Fibroblast of the conjunctiva (primary cell): ENCODE data around the gene RAB2B.
"Not testable (repeated sequence)": the region's sequence is repeated elsewhere in the genome, so short reads cannot be mapped to it uniquely, and the experiment has no call there.

Source experiments
- DNase-seq: peaks from one replicate; pipeline ENCODE4 v3.0.0-alpha.2; 2010; ENCODE audit warnings: low read depth

The RAB2B gene

DNA sequence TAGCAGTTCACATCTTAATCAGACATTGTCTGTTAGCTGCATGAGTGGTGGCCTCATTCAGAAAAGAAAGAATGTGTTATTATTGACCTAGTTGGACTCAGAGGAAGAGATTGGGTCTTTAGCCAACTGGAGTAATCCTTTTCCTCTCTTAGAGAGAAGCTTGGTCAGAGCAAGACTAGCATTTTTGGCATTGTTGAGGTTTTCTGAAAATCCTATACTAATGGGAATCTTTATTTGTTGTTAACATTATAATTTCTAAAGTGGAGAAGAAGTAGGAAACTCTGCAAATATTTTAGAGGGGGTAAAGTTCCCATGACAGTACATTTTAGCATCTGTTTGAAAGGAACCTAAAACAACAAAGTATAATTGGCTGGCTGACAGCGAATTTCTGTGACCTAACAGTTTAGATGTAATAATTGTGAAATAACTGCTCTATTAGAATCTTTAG lies 9.9 kb upstream of the RAB2B start:
- DNase-seq = peak; percentile 37

DNA sequence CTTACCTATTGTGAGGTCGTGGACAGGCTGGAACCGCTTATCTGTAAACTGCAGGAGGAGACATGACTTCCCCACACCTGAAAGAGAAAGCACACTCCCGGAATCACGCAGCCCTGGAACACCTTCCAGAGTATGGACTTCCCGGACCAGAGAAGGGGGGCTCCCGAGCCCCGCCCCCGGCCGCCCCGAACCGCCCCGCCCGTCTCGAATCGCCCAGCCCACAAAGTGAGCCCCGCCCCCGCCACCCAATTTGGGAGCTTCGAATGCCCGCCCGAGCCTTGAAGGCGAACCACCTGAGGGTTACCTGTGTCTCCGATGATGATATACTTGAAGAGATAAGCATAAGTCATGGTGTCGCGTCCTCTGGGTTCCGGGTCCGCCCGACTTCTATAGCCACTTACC lies 235 bp downstream of the RAB2B start:
- no peak for DNase-seq

DNA sequence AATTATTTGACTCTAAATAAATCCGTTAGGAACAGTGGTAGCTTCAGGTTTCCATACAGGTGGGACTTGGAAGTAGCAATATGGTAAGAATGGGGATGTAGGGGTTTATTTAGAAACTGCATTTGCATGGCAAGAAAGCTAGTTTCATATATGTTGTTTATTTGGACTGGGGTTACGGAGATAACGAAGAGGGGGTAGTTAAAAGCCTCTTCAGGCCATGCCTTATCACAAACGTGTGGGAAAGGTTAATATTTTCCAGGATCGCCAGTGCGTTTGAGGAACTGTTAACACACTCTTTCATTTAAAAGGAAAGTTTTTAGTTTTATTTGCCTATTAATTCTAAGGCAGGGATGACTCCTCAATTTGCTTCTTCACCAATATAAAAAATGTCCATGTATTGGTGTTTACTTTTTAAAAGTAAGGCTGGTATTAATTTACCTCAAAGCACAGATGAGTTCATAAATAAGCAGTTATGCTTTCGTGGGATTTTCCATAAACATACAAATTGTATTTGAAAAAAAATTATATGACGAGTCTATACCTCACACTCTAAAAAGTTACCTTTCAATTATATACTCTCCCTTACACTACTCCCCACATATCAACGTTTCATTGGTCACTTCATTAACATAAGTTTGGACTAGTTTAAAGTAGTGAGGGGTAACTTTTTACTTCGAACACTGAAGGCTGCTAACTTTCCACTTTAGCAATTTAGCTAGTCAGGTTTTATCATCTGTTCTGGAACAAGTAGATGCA lies 814 bp downstream of the RAB2B start:
- DNase-seq = no peak

DNA sequence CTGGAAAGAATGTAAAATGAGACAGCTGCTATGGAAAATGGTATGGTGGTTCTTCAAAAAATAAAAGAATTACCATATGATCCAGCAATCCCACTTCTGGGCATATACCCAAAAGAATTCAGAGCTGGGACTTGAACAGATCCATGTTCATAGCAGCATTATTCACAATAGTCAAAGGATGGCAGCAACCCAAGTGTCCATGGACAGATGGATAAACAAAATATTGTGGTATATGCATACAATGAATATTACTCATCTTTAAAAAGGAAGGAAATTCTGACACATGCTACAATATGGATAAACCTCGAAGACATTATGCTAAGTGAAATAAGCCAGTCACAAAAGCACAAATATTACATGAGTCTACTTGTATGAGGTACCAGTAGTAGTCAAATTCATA lies 9.1 kb downstream of the RAB2B start:
- peak; percentile 45 for DNase-seq

DNA sequence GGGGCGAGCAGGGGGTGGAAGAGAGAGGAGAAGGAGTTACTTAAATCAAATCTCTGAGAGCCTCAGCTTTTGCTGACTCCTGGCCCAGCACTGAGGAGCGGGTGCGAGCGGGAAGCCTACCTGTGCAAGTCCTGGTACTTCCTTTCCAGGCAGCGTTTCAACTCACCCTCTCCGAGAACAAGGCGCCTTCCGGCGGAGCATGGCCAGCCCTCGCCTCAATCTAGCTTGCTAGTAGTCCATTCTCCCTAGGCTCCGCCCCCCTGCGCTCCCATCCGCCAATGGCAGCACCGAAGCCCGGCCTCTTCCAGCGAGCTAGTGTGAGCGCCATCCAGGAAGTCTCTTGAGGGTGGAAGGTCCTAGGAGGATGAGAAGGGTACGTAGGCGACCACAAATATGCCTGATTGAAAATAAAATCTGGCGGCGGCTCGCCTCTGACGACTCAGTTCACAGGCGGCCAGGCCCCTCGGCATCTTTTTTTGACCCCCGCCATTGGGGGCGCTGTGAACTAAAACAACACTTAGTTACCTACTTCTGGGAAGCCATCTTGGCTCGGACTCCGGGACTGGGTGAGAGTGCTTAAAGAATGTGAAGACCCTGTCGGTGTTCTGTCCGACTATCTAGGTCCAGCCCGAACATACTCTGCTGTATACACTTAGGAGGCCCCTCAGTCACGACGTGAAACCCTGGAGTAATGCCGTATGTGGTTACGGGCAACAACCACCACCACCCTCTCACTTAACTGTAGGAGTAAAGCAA lies 20.7 kb downstream of the RAB2B start, which contains the start of gene CHD8:
Gene CHD8 (minus strand): TSS at position 212 of the 756 bp plus-strand sequence. CDS start 24,480 bp downstream, outside the sequence.
- peak; percentile 100 for DNase-seq

DNA sequence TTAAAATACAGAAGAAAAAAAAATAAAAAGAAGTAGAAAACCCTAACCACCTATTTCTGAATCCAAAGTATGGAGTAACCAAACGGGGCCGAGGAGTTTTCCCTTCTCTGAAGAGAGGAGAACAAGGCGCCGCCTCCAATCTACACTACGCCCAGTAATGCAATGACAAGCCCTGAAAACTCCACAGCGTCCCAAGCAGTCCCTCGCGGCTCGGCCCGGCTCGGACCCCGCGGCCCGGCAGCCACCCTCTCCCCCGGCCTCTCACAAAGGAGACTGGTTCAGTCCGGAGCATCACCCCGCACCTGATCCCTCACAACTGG lies 21.2 kb downstream of the RAB2B start:
- DNase-seq = no peak

DNA sequence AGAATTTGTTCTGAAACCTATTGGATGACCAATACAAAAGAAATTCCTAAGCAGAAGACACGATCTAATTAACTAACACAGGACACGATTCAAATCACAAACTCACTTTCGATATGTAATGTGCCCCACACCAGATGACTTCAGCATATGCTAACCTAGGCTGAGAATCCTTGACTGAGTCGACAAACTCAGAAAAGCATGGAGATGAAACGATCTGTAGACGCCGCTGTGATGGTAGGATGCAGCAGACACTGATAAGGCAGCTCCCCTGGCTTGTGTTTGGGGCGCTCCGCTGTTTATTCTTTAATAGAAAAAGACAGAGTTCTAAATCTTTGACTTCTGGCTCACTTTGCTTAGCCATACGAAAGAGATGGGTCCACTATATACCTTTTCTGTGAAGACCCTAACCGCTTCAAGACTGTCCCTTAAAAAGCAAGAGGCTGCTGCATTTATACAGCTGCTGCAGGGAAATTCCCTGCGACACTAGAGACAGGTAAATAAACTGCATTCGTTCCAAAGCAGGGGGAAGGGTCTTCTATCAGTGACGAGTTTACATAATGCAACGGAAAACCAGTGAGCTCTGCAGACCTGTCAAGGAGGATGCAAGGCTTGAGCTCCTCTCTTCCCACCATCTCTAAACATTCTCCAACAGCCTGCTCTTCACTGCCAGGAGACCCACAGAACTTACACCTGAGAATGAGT lies 21.8 kb downstream of the RAB2B start:
- no peak for DNase-seq

DNA sequence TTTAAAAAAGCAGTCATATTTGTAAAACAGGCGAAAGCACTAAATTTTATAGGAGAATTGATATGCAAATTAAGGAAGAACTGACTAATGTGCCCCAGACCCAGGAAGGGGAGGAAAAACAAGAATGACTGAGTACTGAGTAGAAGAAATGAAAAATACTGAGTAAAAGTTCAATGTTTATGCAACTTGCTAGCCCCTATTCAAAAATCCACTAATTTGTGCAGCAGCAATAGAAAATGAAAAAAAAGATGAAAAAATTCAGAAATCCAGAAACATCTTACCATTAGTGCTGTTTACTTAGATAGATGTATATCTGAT lies 26.9 kb downstream of the RAB2B start:
- no peak for DNase-seq

DNA sequence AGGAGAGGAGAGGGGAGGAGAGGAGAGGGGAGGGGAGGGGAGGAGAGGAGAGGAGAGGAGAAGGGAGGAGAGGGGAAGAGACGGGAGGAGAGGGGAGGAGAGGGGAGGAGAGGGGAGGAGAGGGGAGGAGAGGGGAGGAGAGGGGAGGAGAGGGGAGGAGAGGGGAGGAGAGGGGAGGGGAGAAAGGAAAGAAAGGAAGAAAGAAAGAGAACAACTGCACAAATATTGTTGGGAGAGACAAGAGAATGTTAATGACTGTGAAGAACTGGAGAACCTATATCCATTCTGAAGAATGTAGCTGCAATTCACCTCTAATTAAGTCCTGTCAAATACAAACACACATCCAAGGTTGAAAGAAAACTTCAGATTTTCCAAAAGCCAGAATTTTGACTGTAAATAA lies 34.1 kb downstream of the RAB2B start:
- not testable (repeated sequence) for DNase-seq

DNA sequence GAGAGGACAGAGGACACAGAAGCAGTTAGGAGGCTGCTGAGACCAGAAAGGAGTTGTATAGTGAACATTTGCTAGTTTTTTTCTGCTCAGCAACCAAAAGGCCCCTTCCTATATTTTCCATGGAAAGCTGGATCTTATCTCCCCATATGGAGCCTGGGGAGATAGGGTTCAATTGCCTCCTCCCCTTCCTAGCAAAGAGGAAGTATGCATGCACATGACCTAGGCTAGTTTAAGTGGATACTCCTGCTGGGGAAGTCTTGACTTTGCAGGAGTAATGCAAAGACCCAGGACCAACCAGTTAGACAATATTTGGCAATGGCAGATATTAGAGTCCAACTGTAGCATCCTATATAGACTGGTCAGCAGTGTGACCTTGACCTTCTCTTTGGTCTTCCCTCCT lies 35.9 kb downstream of the RAB2B start:
- no peak for DNase-seq

DNA sequence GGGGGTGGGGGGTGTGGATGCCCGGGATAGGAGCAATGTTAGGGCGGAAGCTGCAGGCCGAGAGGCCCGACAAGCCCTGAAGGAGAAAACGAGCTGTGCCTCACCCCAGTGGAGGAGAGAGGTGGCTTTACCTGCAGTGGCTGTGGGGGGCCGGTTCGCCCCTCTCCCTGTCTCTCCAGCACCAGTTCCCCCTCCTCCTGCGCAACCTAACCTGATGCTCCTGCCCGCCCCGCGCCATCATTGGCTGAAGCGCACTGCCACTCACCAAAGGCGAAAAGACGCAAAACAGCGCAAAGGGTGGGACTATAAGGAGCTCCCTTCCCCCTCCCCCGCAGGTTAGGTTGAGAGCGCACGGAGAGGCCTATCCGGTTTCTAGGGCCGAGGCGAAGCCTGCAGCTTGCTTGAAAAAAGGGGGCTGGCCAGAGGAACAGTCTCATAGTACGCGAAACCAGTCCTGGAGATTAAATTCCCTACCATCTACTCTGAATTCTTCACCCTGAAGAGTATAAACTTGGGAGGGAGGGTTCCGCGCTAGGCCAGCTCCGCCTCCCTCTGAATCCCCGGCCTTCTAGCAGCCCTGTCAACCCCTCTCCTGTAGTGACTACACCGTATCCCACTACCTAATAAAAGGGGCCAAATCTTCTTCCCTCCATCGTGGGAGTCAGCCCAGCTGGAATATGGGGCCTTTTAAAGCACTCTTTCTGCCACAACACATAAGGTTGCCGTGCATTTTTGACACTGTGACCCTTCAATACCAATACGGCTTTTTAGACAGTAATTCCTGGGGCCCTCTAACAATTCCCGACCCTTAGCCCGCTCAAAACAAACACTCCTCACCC lies 39.5 kb downstream of the RAB2B start:
- peak; percentile 97 for DNase-seq

DNA sequence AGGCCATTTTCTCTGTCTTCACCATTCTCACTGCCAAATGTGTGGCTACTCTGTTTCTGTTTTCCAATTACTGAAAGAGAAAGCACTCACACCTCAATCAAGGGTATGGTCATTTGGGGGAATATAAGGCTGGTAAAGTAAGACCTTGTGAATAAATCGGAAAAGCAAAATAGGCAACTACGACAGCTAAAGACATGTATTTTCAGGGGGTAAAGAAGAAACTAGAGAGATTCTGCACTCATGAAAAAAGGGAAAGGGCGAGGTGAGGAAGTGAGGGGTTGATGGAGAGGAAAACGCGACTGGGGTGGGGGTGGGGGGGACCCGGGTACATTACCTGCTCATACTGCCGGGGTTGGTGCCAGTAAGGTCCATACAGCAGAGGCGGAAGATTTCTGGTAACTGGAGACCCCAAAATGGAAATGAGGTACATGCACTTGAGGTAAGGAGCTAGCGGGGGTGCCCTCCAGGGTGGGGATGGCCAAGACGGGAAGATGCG lies 40.1 kb downstream of the RAB2B start:
- DNase-seq = no peak

DNA sequence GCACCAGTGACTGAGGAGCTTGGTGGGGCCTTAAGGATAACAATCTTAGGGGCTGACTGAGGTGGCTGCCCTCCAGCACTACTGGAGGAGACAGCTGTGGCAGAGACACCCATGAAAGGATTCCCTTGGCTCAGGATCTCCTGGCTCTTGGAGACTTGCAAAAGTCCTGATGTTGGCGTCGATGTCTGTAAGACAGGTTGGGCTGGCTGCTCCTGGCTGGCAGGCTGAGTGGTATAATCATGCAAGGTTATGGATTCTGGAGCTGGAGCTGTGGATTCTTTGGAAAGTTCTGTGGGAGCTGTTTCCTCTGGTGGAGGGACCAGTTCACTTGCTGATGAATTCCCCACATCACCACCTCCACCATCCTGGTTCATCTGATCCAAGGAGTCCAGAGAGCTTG lies 45.6 kb downstream of the RAB2B start:
- no peak for DNase-seq

DNA sequence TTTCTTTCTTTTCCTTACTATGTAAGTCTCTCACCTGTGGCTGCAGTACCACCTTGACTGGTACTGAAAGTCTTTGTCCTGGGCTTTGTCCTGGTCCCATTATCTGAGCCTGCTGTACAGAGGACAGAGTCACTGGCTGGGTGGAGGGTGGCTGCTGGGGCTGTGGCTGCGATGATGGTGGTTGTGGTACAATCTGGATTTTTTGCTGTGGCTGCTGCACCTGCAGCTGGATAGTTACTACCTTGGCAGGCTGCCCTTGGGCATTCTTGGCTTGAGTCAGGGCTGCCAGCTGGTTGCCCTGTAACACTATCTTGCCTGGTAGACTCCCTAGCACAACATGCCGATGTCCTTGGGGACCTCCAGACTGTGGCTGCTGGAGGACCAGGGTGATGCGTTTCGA lies 47.8 kb downstream of the RAB2B start:
- no peak for DNase-seq

DNA sequence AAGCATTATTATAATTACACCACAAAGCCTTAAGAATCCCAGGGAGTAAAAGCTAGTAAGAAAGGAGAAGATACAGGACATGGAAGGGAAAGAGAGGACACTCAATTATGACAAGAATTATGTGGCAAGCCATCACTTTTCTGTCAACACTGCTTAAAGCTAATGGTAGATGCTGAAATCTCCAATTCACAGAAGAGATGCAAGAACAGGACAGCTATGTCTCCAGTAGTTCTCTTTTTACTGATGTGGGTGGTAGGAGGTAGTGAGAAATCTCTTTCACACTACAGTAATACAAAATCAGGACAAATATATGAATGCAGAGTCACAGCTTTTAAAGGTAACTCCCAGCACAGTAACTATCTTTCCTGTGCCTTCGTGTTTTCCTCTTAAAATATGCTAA lies 50.1 kb downstream of the RAB2B start:
- no peak for DNase-seq

DNA sequence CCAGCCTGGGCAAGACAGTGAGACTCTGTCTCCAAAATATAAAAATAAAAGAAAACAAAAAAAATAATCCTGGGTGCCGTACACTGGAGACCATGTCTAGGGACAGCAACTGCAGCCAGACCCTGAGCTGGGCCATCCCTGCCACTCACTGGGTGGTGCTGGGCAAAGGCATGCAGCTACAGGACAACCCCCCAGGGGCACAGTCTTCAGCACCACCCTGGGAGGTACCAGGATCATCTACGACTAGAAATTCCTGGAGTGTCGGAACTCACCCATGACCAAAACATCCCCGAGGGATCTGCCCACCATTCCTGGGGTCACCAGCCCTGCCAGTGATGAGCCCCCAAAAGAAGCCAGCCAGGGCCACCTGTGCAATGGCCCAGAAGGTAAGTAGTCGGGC lies 57.2 kb downstream of the RAB2B start:
- no peak for DNase-seq

DNA sequence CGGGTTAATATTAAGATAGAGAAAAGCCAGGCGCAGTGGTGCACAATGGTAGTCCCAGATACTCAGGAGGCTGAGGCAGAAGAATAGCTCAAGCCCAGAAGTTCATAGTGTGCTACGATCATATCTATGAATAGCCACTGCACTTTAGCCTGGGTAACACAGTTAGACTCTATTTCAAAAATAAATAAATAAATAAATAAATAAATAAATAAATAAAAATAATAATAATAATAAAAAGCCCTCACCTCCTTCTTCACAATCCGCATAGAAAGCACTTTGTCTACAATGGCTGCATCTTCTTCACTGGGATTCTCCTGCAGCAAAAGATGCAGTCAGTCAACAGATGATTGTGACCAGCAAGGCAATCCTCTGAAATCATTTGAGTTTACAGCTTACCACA lies 61.4 kb downstream of the RAB2B start:
- DNase-seq = no peak

DNA sequence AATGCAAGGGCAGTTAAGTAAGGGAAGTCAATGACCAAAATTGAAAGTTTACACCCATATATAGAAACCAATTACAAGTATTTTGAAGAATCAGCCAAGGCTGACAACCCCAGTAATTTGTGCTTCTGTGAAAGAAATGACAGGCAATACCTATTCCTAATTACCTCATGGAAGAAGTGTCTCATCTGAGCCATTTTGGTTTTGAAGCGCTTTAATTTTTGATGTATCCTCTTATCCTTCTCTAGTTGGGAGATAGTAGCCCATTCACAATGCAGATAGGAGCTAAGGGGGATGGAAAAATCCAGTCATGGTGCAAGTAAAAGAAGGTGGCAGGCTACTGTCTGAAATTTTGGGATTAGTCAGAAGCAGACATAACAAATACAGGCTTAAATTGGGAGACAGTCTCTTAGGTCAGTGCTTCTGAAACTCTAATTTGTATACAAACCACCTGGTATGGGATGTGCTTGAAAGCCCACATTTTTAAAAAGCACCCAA lies 62.6 kb downstream of the RAB2B start:
- DNase-seq = no peak
